Suprapubic skin (tissue), 4 donors: Measurements from ENCODE around the gene SEC61A2.

Experiments
- EP300 ChIP-seq: sonication (generic); formaldehyde crosslinking; IDR thresholded peaks from one replicate; pipeline ENCODE4 v1.6.1; 2017; ENCODE audit warnings: antibody characterized with exemption
- POLR2A ChIP-seq, 2 donors: fragments of 450-650 bp; IDR thresholded peaks; one replicate each; pipeline ENCODE4 v1.6.1; 2017; ENCODE audit warnings: antibody characterized with exemption in 2 of 2, mild to moderate bottlenecking in 2 of 2, moderate library complexity in 2 of 2
- POLR2AphosphoS5 ChIP-seq, 3 donors: sonication (generic); formaldehyde crosslinking; IDR thresholded peaks; one replicate each; pipeline ENCODE4 v1.6.1; 2017; ENCODE audit warnings: antibody characterized with exemption in 3 of 3
- TF ChIP-seq, protein P1 (sequence below), 2 donors: fragments of 200-600 bp in 1 of 2; fragments of 450-650 bp in 1 of 2; sonication (generic) in 1 of 2; IDR thresholded peaks; one replicate each; pipeline ENCODE4 v1.5.1; 2016 to 2019; ENCODE audit warnings: antibody characterized with exemption in 2 of 2, mild to moderate bottlenecking in 1 of 2, moderate library complexity in 1 of 2

DNA sequence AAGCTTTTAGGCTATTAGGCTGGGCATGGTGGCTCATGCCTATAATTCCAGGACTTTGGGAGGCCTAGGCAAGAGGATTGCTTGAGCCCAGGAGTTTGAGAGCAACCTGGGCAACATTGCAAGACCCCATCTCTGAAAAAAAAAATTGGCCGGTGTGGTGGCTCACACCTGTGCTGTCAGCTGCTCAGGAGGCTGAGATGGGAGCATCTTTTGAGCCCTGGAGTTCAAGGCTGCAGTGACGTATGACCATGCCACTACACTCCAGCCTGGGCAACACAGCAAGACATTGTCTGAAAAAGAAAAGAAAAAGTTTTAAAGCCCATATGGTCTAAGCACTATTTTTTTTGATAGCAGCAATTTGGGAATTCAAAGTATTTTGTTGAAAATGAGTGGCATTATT is 15.8 kb upstream of the SEC61A2 start:
- no peak for TF ChIP-seq POLR2AphosphoS5 (IDR thresholded peaks at IDR 0.05)
- TF ChIP-seq, protein P1, sequence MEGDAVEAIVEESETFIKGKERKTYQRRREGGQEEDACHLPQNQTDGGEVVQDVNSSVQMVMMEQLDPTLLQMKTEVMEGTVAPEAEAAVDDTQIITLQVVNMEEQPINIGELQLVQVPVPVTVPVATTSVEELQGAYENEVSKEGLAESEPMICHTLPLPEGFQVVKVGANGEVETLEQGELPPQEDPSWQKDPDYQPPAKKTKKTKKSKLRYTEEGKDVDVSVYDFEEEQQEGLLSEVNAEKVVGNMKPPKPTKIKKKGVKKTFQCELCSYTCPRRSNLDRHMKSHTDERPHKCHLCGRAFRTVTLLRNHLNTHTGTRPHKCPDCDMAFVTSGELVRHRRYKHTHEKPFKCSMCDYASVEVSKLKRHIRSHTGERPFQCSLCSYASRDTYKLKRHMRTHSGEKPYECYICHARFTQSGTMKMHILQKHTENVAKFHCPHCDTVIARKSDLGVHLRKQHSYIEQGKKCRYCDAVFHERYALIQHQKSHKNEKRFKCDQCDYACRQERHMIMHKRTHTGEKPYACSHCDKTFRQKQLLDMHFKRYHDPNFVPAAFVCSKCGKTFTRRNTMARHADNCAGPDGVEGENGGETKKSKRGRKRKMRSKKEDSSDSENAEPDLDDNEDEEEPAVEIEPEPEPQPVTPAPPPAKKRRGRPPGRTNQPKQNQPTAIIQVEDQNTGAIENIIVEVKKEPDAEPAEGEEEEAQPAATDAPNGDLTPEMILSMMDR (IDR thresholded peaks at IDR 0.05) = no peak
- no peak for TF ChIP-seq POLR2A (IDR thresholded peaks at IDR 0.05)
- TF ChIP-seq EP300 = no peak
